ENCODE measurements around the gene HBB. TPM values are rescaled to one million over a fixed set of nuclear protein-coding genes. Genes with fewer than 3 reads are reported as not detected.

HBB gene
- polyA plus RNA-seq, 1 experiment, result not detected

GRCh38 chr11:5229356-5229755, 2.5 kb upstream of the HBB start:
- DNase-seq (ENCODE audit: low read depth), result no peak
- no peaks in the 10 kb centered on the region for H3K36me3 ChIP-seq (ENCODE audit: control insufficient read depth, insufficient read depth, low read length)
- H3K27me3 ChIP-seq (ENCODE audit: control insufficient read depth, insufficient read depth, low read length), result no peaks in the 10 kb centered on the region
- H3K4me3 ChIP-seq (ENCODE audit: low read depth, low read length), result no peak overlapping the region
- TF ChIP-seq CTCF (IDR thresholded peaks at IDR 0.05; ENCODE audit: insufficient read depth, low read depth, low read length), result no peak
- CTCF ChIA-PET, result no interaction called here
- POLR2A ChIA-PET, result no interaction called here

GRCh38 chr11:5228124-5228523, 1.3 kb upstream of the HBB start:
- POLR2A ChIA-PET, result no interaction called here
- CTCF ChIA-PET, result interaction anchor here (0.6 kb wide), 1 partner anchor 17 kb away, joined by 3 read pairs; no protein-coding TSS in a partner anchor
- no peaks in the 10 kb centered on the region for H3K36me3 ChIP-seq (ENCODE audit: control insufficient read depth, insufficient read depth, low read length)
- no peaks in the 10 kb centered on the region for H3K27me3 ChIP-seq (ENCODE audit: control insufficient read depth, insufficient read depth, low read length)
- no peak for DNase-seq (ENCODE audit: low read depth)
- no peak for TF ChIP-seq CTCF (IDR thresholded peaks at IDR 0.05; ENCODE audit: insufficient read depth, low read depth, low read length)
- H3K4me3 ChIP-seq (ENCODE audit: low read depth, low read length), result no peak overlapping the region

GRCh38 chr11:5227681-5228080, 810 bp upstream of the HBB start:
- ChIA-PET CTCF (interaction anchor here (0.6 kb wide), 1 partner anchor 17 kb away, joined by 3 read pairs; no protein-coding TSS in a partner anchor), POLR2A (no interaction called here)
- Histone ChIP-seq H3K36me3 (ENCODE audit: control insufficient read depth, insufficient read depth, low read length) (no peaks in the 10 kb centered on the region), H3K27me3 (ENCODE audit: control insufficient read depth, insufficient read depth, low read length) (no peaks in the 10 kb centered on the region), H3K4me3 (ENCODE audit: low read depth, low read length) (no peak overlapping the region)
- no peak for TF ChIP-seq CTCF (IDR thresholded peaks at IDR 0.05; ENCODE audit: insufficient read depth, low read depth, low read length)
- no peak for DNase-seq (ENCODE audit: low read depth)

GRCh38 chr11:5225480-5225871, 1.4 kb downstream of the HBB start:
- CTCF ChIA-PET, result no interaction called here
- no peaks in the 10 kb centered on the region for H3K36me3 ChIP-seq (ENCODE audit: control insufficient read depth, insufficient read depth, low read length)
- no peak for TF ChIP-seq CTCF (IDR thresholded peaks at IDR 0.05; ENCODE audit: insufficient read depth, low read depth, low read length)
- H3K27me3 ChIP-seq (ENCODE audit: control insufficient read depth, insufficient read depth, low read length), result no peaks in the 10 kb centered on the region
- H3K4me3 ChIP-seq (ENCODE audit: low read depth, low read length), result no peak overlapping the region
- POLR2A ChIA-PET, result no interaction called here
- no peak for DNase-seq (ENCODE audit: low read depth)

GRCh38 chr11:5224538-5225479, 2.1 kb downstream of the HBB start:
- no peak for DNase-seq (ENCODE audit: low read depth)
- H3K36me3 ChIP-seq (ENCODE audit: control insufficient read depth, insufficient read depth, low read length), result no peaks in the 10 kb centered on the region
- TF ChIP-seq CTCF (IDR thresholded peaks at IDR 0.05; ENCODE audit: insufficient read depth, low read depth, low read length), result no peak
- no peaks in the 10 kb centered on the region for H3K27me3 ChIP-seq (ENCODE audit: control insufficient read depth, insufficient read depth, low read length)
- ChIA-PET CTCF (interaction anchor here (0.5 kb wide), 1 partner anchor 37 kb away, joined by 6 read pairs; no protein-coding TSS in a partner anchor), POLR2A (no interaction called here)
- H3K4me3 ChIP-seq (ENCODE audit: low read depth, low read length), result no peak overlapping the region

Data from BJ (cell line).